ENCODE data around the gene ADAM30. TPM values are rescaled to one million over a fixed set of nuclear protein-coding genes. Genes with fewer than 3 reads are reported as not detected.
"Not testable (repeated sequence)": the region's sequence is repeated elsewhere in the genome, so short reads cannot be mapped to it uniquely, and the experiment has no call there.

The ADAM30 gene
- total RNA-seq, 4 donors from 2014 or later: not detected

GRCh38 chr1:119861547-119861946 lies 34.8 kb downstream of the ADAM30 start:
- no peak overlapping the region for H3K4me3 ChIP-seq
- H3K36me3 ChIP-seq: no peaks in the 10 kb centered on the region
- in situ Hi-C loops (cut with MboI; ENCODE audit: low sequenced_read_pairs in 4 of 4) (no loop called here), intact Hi-C loops (cut with DNase I; ENCODE audit: low total_unique reads) (no loop called here)
- no peaks in the 10 kb centered on the region for H3K4me1 ChIP-seq
- H3K27ac ChIP-seq: no peak overlapping the region
- ATAC-seq (no peak), DNase-seq (no peak)
- TF ChIP-seq CTCF (IDR thresholded peaks at IDR 0.05 in 4 of 5, conservative IDR thresholded peaks at IDR 0.05 in 1 of 5) (no peak), POLR2A (IDR thresholded peaks at IDR 0.05) (no peak)
- no peaks in the 10 kb centered on the region for H3K27me3 ChIP-seq
- H3K9me3 ChIP-seq: no peaks in the 10 kb centered on the region

GRCh38 chr1:119859647-119860046 lies 36.7 kb downstream of the ADAM30 start:
- Histone ChIP-seq H3K36me3 (no peaks in the 10 kb centered on the region), H3K4me1 (no peaks in the 10 kb centered on the region), H3K4me3 (no peak overlapping the region), H3K27me3 (no peaks in the 10 kb centered on the region), H3K27ac (no peak overlapping the region), H3K9me3 (no peaks in the 10 kb centered on the region)
- DNase-seq (no peak), ATAC-seq (no peak)
- in situ Hi-C loops (cut with MboI; ENCODE audit: low sequenced_read_pairs in 4 of 4): no loop called here
- intact Hi-C loops (cut with DNase I; ENCODE audit: low total_unique reads): no loop called here
- TF ChIP-seq POLR2A (IDR thresholded peaks at IDR 0.05) (no peak), CTCF (IDR thresholded peaks at IDR 0.05 in 4 of 5, conservative IDR thresholded peaks at IDR 0.05 in 1 of 5) (no peak)

GRCh38 chr1:119858556-119859214 lies 37.6 kb downstream of the ADAM30 start:
- H3K36me3 ChIP-seq; in situ Hi-C loops (cut with MboI; ENCODE audit: low sequenced_read_pairs in 4 of 4); intact Hi-C loops (cut with DNase I; ENCODE audit: low total_unique reads); H3K4me1 ChIP-seq; H3K27ac ChIP-seq; H3K9me3 ChIP-seq; H3K4me3 ChIP-seq; DNase-seq; ATAC-seq; H3K27me3 ChIP-seq: not testable (repeated sequence)

- Histone ChIP-seq H3K27ac (no peak overlapping the region), H3K9me3 (no peaks in the 10 kb centered on the region), H3K4me1 (no peaks in the 10 kb centered on the region), H3K27me3 (no peaks in the 10 kb centered on the region), H3K4me3 (no peak overlapping the region), H3K36me3 (no peaks in the 10 kb centered on the region)
- no peak for ATAC-seq
- intact Hi-C loops (cut with DNase I; ENCODE audit: low total_unique reads): no loop called here
- in situ Hi-C loops (cut with MboI; ENCODE audit: low sequenced_read_pairs in 4 of 4): no loop called here
- no peak for DNase-seq
- no peak for TF ChIP-seq POLR2A (IDR thresholded peaks at IDR 0.05)
Observed at GRCh38 chr1:119858126-119858525, 38.2 kb downstream of the ADAM30 start.

GRCh38 chr1:119853155-119853554 lies 43.2 kb downstream of the ADAM30 start:
- Histone ChIP-seq H3K9me3 (no peaks in the 10 kb centered on the region), H3K36me3 (no peaks in the 10 kb centered on the region), H3K4me3 (no peak overlapping the region), H3K27ac (no peak overlapping the region), H3K4me1 (no peaks in the 10 kb centered on the region), H3K27me3 (no peaks in the 10 kb centered on the region)
- no peak for TF ChIP-seq POLR2A (IDR thresholded peaks at IDR 0.05)
- intact Hi-C loops (cut with DNase I; ENCODE audit: low total_unique reads) (no loop called here), in situ Hi-C loops (cut with MboI; ENCODE audit: low sequenced_read_pairs in 4 of 4) (no loop called here)
- DNase-seq (no peak), ATAC-seq (no peak)

GRCh38 chr1:119844206-119844605 lies 52.1 kb downstream of the ADAM30 start:
- H3K27ac ChIP-seq; H3K36me3 ChIP-seq; H3K4me3 ChIP-seq; intact Hi-C loops (cut with DNase I; ENCODE audit: low total_unique reads); ATAC-seq; H3K27me3 ChIP-seq; in situ Hi-C loops (cut with MboI; ENCODE audit: low sequenced_read_pairs in 4 of 4); H3K9me3 ChIP-seq; H3K4me1 ChIP-seq; DNase-seq: not testable (repeated sequence)

Other genes starting within 250 kb of the ADAM30 start
- 1 to 10 TPM; 1.4 to 3.1 (median 2.9) TPM for gene ZNF697, start 248.2 kb downstream of the ADAM30 start, total RNA-seq
- 1 to 10 TPM in 2 of 4 donors, under 1 TPM in 1, not detected in 1; 0.86 to 7.1 (median 2.3) TPM for gene PHGDH, start 184.6 kb downstream of the ADAM30 start, total RNA-seq
- gene HMGCS2, start 127.6 kb downstream of the ADAM30 start, total RNA-seq: 1 to 10 TPM in 3 of 4 donors, not detected in 1; 1.2 to 9.2 (median 2.2) TPM
- gene REG4, start 85.1 kb downstream of the ADAM30 start, total RNA-seq: not detected
- gene NOTCH2, start 173.1 kb upstream of the ADAM30 start, total RNA-seq: 10 to 100 TPM; 10.1 to 21.8 (median 15.8) TPM